Right hindlimb (tissue), 1 donor: Measurements from ENCODE around the gene TP53TG3.
"Not testable (repeated sequence)": the region's sequence is repeated elsewhere in the genome, so short reads cannot be mapped to it uniquely, and the experiment has no call there.

ENCODE experiments used
- DNase-seq: peaks from one replicate; pipeline ENCODE4 v3.0.0-alpha.2; 2018

TP53TG3 gene

GRCh38 chr16:32676065-32676464 is at the start of gene TP53TG3:
Gene TP53TG3 (minus strand): TSS chr16:32676165. CDS start chr16:32676097, 68 bp downstream.
- not testable (repeated sequence) for DNase-seq

- DNase-seq, result not testable (repeated sequence)
Observed at GRCh38 chr16:32650876-32651275, 25.1 kb downstream of the TP53TG3 start.

- DNase-seq, result not testable (repeated sequence)
Observed at GRCh38 chr16:32647562-32647961, 28.4 kb downstream of the TP53TG3 start.

- not testable (repeated sequence) for DNase-seq
Observed at GRCh38 chr16:32646780-32647179, 29.2 kb downstream of the TP53TG3 start.

GRCh38 chr16:32646177-32646576 is 29.8 kb downstream of the TP53TG3 start:
- DNase-seq, result not testable (repeated sequence)

GRCh38 chr16:32645278-32645908 is 30.6 kb downstream of the TP53TG3 start:
- not testable (repeated sequence) for DNase-seq

- DNase-seq, result not testable (repeated sequence)
Observed at GRCh38 chr16:32644715-32645114, 31.2 kb downstream of the TP53TG3 start.

GRCh38 chr16:32637614-32638013 is 38.4 kb downstream of the TP53TG3 start:
- not testable (repeated sequence) for DNase-seq

- DNase-seq, result not testable (repeated sequence)
Observed at GRCh38 chr16:32632096-32632495, 43.9 kb downstream of the TP53TG3 start.
